NCI-H510A treated with DMSO at 0.1 percent for 48 hours (cell line): ENCODE data around the gene CYP21A2.
A peak's percentile ranks its signal among the peaks of the same experiment; 100 is the strongest.
"Not testable (repeated sequence)": the region's sequence is repeated elsewhere in the genome, so short reads cannot be mapped to it uniquely, and the experiment has no call there.

ENCODE experiments used
- DNase-seq: peaks from one replicate; lab custom pipeline; 2025; lab: John Stamatoyannopoulos, UW

Gene CYP21A2

GRCh38 chr6:32035283-32036013, 2.8 kb upstream of the CYP21A2 start:
- DNase-seq, result not testable (repeated sequence)

- DNase-seq, result not testable (repeated sequence)
These were observed 1.1 kb upstream of the CYP21A2 start for GRCh38 chr6:32037136-32037535.

DNA sequence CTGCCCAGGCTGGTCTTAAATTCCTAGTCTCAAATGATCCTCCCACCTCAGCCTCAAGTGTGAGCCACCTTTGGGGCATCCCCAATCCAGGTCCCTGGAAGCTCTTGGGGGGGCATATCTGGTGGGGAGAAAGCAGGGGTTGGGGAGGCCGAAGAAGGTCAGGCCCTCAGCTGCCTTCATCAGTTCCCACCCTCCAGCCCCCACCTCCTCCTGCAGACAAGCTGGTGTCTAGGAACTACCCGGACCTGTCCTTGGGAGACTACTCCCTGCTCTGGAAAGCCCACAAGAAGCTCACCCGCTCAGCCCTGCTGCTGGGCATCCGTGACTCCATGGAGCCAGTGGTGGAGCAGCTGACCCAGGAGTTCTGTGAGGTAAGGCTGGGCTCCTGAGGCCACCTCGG, 663 bp downstream of the CYP21A2 start:
- DNase-seq, result not testable (repeated sequence)

- not testable (repeated sequence) for DNase-seq
These were observed 1.4 kb downstream of the CYP21A2 start for GRCh38 chr6:32039321-32040274.

GRCh38 chr6:32040299-32041049, 2.3 kb downstream of the CYP21A2 start:
- DNase-seq, result not testable (repeated sequence)

GRCh38 chr6:32041050-32041321, 2.8 kb downstream of the CYP21A2 start:
- DNase-seq, result not testable (repeated sequence)

DNA sequence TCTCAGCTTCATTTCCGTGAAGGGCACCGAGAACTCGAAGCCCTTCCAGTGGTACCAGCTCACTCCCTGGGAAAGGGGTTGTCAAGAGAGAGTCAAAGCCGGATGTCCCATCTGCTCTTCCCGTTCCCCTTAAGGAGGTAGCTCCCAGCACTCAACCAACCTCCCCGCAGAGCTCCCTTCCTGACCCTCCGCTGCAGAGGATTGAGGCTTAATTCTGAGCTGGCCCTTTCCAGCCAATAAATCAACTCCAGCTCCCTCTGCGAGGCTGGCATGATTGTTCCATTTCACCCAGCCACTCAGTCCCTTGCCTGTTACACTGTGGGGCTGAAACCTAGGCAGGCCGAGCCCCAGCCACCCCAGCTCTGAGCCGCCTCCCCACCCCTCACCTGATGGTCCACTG, 3.2 kb downstream of the CYP21A2 start:
- not testable (repeated sequence) for DNase-seq

DNA sequence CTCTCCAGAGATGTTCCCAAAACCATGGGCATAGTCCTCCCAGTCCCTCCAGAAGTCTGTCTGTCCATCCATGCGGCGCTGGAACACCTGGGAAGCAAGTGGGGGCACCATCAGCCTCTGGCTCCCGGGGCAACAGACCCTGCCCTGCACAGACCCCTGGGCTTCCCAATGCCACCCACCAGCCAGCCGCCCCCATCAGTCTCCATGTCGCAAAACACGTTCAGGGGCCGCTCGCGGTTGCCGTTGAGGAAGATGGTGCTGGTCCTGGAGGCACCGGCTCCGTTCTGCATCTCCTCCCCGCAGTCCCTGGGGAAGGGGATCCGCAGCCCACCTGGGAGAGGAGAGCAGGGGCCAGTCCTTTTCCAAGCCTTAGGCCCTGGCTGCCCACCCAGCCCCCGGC, 4.1 kb downstream of the CYP21A2 start:
- not testable (repeated sequence) for DNase-seq

GRCh38 chr6:32043589-32044380, 5.6 kb downstream of the CYP21A2 start:
- DNase-seq, result not testable (repeated sequence)

GRCh38 chr6:32044916-32045315, 6.7 kb downstream of the CYP21A2 start:
- DNase-seq, result not testable (repeated sequence)

- no peak for DNase-seq
These were observed 7.7 kb downstream of the CYP21A2 start for GRCh38 chr6:32045811-32046449.

DNA sequence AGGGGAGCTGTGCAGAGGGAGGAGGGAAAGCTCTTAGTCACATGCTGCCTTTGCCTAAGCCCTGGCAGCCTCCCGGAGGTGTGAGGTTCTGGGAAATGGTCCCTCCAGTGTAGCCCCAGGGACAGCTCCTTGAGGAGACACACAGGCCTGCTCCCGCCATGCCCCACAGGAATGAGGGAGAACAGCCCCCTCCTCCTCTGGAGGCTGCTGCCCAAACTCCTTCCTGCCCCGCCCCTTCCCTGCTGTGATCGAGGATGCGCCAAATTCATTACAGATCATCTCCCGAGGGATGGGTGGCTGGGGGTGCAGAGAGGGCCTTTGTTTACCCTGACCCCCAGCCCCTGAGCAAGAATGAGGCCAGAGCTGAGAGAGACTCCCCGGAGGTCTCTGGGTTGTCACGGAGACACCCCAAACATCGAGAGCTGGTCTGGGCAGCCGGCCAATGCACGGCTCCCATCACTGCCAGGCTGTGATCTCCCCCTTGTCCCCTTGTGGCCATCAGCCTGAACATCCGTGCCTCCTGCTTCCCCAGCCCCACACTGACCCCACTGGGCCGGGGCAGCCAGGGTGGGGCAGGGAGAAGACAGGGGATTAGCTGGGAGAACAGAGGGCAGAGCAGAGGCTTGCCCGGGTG, 8.4 kb downstream of the CYP21A2 start:
- DNase-seq, result no peak

DNA sequence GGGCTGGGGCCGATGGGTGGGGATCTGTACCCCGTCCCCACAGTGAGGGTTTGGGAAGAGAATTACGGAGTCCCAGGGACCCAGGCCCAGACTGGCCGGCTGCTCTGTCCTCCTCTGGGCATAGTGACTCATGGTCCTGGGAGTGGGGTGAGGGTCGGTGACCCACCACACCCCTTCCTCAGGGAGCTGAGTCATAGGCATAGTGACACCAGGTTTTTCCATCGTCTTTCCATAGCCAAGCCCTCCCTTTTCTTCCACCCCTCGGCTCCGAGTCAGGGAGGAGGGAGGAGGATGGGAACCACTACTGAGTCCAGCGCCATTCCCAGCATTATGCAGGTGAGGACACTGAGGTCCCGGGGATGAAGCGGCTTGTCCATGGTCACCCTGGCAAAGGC, 8.9 kb downstream of the CYP21A2 start:
- DNase-seq, result no peak

DNA sequence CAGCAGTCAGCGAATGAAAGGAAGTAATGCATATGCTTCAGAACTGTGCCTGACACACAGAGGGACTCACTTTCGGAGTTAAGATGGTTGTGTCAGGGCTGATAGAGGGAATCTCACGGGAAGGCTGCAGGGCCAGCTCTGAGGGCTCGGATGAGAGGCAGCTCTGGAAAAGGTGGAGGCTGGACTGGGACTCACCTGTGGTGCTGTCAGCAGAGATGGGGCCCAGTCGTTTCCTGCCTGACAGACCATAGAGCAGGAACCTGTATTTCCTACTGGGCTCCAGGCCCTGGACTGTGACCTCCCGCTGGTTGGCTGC, 9.3 kb downstream of the CYP21A2 start:
- DNase-seq, result no peak

GRCh38 chr6:32047855-32048766, 9.9 kb downstream of the CYP21A2 start:
- peak; percentile 50 for DNase-seq

DNA sequence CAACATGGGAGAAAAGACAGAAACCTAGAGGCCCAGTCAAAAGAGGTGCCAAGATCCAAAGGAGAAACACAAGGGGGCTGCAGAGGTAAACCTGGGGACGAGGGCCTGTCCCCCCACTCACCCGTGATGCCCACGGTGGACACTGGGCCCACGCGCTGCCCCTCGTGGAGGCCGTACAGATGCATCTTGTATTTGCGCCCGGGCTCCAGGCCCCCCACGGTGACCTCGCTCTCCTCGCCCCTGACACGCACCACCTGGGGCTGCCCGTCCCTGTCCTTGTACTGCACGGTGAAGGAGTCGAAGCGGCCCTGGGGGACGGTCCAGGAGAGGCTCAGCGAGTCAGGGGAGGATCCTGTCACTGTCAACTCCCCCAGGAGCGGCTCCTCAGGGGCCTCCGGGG, 10.9 kb downstream of the CYP21A2 start:
- not testable (repeated sequence) for DNase-seq

GRCh38 chr6:32049736-32050135, 11.5 kb downstream of the CYP21A2 start:
- not testable (repeated sequence) for DNase-seq

- DNase-seq, result no peak
These were observed 12.3 kb downstream of the CYP21A2 start for GRCh38 chr6:32050562-32050961.

DNA sequence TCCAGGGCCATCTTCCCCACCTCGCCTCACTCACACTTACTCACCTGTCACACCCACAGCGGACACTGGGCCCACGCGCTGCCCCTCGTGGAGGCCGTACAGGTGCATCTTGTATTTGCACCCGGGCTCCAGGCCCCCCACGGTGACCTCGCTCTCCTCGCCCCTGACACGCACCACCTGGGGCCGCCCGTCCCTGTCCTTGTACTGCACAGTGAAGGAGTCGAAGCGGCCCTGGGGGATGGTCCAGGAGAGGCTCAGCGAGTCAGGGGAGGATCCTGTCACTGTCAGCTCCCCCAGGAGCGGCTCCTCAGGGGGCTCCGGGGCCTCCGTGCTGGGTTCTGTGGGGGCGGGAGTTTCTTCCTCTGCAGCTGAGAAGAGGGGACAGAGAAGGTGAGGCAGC, 14.4 kb downstream of the CYP21A2 start:
- not testable (repeated sequence) for DNase-seq

DNA sequence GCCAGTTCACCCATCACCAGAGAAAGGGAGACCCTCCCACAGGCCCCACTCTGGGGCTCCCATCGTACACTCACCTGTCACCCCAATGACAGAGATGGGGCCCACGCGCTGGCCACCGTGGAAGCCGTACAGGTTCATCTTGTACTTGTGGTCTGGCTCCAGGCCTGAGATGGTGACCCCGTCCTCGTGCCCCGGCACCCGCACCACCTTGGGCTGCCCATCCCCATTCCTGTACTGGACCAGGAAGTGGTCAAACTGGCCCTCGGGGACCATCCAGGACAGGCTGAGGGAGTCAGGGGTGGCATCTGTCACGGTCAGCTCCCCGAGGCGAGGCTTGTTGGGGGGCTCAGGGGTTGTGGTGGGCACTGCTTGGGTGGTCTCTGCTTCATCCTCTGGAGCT, 15.1 kb downstream of the CYP21A2 start:
- not testable (repeated sequence) for DNase-seq
